GM20431 (cell line): ENCODE data around the gene OR1S1.
"Not testable (repeated sequence)": the region's sequence is repeated elsewhere in the genome, so short reads cannot be mapped to it uniquely, and the experiment has no call there.

Source experiments
- in situ Hi-C: fragments of 300-500 bp; cut with MseI, MboI; formaldehyde crosslinking; loops from one replicate; pipeline ENCODE4 v1.15.0; 2020; ENCODE audit warnings: low sequenced_read_pairs; ENCODE audit not compliant: unreplicated experiment

The OR1S1 gene

DNA sequence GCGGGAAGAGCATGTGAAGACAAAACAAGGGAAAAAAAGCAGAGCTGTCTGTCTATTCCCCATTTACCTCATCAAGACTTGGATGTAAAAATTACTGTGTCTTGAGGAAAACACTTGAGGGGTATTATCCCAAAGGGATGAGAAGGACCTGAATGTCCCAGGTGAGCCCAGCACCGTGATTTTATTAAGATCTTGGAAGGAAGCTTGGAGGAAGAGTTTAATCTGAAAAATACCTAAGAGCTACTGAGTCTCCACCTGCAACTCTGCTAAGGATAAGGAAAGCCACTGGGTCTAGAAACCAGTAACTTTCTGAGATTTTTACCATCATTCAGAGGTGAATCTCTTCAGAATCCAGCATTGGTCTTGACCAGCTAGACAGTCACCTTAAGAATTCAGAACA lies at the start of gene OR1S1:
TSS of gene OR1S1 (plus strand) at position 301 of the 400 bp plus-strand sequence.
- in situ Hi-C loops, result not testable (repeated sequence)

DNA sequence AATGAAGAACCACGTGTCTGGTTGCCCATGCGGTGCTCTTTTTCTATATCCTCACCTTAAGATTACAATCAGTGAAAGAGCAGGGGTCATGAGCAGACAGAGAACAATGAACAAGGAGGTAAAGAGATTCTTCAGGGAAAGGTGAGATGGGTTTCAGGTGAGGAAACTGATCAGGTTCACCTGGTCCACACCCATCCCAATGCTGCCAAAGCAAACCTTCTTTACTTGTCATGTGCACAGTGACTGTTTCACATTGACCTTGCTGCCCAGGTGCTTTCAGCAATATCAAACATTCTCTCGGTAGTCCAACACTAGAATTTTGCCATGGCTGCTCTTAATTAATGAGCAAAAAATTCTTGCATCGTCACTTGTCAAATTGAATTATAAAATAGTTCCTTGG lies 48.1 kb upstream of the OR1S1 start:
- in situ Hi-C loops, result no loop called here

DNA sequence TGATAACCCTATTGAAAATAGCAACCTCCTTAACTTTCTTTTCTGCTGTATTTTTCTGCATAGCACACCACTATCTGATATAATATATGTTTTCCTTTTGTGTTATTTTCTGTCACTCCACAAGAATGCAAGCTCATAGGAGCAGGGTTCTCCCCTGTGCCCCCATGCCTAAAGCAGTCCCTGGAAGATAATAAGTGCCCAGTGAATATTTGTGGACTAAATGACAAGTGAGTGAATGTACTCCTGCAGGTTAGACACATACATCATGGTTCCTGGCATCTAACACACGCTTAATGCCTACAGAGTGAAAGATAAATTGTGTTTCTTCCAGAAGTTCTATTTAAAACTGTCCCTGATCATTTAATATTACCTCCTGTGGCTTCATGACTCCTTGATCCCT lies 47.5 kb upstream of the OR1S1 start:
- in situ Hi-C loops, result no loop called here

DNA sequence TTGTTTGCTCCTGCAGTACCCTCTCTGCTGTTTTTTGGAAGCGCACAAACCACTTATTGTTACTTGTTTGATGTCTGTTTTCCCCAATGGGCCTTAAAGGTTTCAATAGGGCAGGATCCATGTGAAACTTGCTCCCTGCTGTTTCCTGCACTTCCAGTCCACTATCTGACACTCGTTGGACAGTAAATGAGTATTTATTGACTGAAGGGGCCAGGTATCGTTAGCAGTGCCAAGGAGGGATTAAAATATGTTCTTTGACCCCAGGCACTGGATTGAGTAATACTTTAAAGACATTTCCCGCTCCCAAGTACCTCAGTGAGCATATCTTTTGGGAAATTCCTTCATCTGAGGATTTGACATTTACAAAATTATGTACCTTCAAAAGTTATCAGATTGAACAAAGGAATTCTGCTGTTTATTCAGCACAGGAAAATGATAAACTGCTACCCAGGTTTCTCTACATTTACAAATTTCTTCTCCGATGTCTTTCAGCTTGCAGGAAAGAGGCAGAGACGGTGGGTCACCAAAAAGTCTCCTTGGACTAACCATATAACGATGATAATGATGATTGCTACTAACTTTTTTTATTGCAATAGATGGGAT lies 46.9 kb upstream of the OR1S1 start:
- in situ Hi-C loops, result no loop called here

DNA sequence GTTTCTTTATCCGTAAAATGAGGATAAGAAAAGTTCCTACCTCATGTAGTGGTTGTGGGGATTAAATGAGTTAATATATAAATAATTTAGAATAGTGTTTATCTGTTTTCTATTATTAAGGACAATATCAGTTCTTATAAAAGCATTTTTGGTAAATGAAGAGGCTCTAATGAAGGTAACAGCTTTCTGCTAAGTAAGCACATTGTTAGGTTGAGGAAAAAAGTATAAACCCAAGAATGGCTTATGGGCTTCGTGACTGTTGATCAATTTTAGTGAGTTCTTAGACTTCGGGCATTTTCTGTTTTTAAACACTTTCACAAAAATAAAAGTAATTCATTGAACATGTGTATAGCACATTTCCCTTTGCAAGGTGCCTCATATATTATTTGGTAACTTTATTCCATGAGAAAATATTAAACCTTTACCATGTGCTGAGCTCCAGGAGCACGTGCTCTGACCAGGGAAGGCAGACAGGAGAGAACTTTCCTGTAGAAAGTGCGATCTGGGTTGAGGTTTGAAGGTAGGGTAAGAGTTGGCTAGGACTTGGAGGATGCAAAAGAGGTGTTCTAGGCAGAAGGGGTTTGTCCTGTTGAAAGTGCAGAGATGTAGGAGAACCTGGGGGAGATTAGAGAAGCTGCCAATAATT lies 35.0 kb upstream of the OR1S1 start:
- in situ Hi-C loops, result no loop called here

DNA sequence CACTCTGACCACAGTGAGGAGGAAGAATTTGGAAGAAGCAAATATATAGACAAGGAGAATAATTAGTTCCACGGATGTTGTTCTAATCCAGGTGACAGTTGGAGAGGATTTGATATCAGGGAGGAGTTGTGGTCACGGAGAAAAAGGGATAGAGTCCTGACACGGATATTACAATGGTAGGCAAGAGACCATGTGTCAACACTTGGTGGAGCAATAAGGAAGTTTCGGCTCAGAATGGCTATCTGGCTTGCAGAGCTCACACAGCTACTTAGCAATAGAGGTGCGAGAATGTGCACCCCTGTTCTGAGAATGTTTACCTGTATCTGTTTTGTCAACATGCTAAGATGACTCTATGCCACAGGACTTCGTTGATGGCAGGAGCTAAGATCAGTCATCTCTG lies 34.1 kb upstream of the OR1S1 start:
- in situ Hi-C loops, result no loop called here

DNA sequence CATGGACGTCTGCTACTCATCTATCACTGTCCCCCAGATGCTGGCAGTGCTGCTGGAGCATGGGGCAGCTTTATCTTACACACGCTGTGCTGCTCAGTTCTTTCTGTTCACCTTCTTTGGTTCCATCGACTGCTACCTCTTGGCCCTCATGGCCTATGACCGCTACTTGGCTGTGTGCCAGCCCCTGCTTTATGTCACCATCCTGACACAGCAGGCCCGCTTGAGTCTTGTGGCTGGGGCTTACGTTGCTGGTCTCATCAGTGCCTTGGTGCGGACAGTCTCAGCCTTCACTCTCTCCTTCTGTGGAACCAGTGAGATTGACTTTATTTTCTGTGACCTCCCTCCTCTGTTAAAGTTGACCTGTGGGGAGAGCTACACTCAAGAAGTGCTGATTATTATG lies 32.9 kb upstream of the OR1S1 start:
- in situ Hi-C loops, result no loop called here

DNA sequence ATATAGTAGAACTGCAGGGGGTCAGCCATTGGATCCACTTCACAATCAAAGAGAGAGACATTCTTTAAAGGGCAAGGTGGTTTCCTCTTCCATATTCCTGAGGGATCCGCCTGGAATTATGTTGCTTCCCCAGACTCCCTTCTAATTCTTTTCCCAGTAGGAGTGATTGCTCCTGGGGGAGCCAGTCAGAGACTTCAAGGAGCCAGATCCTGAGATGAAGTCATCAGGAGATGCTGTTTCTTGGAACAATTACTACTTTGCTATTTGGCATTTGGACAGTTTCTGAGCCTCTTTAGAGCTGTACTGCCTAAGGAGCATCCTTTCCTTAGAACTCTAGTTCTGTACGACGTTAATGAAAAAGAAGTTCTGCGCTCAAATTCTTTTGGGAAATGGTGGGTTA lies 25.6 kb upstream of the OR1S1 start:
- in situ Hi-C loops, result no loop called here

DNA sequence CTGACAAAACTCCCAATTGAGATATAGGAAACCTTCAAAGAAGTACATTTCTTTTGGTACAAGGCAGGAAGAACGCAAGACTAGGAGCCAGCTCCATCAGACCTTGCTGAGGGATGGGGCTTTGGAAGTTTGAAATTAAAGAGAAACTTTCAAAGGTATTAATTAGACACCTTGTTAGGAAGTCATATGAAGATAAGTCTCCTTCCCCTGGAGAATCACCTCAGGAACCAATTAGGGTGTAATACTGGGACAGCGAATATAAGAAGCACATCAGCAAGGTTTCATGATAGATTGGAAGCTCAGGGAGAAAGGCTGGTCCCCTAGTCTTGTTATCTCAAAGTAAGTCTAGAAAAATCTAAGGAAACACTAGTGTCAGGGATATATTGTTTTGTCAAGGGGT lies 23.8 kb upstream of the OR1S1 start, which contains the start of gene OR9Q2:
TSS of gene OR9Q2 (plus strand) at position 301 of the 400 bp plus-strand sequence. CDS start 1,421 bp downstream, outside the sequence.
- in situ Hi-C loops, result no loop called here

DNA sequence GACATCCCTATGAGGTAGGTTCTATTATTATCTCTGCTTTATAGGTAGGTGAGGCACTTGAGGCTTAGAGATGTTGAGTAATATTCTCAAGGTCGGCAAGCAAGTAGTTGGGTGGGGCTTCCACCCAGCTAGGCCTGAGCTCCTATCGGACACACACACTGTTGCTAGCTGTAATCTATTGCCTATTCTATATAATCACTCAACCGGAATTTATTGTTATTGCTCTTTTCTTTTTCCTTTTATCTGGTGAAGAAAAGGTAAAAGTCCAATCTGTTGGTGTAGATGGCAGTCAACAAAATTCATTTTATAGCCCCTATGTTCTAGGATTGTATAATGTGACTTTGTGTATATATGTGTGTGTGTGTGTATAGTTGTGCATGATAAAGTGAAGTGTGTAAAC lies 20.3 kb upstream of the OR1S1 start:
- in situ Hi-C loops, result no loop called here

DNA sequence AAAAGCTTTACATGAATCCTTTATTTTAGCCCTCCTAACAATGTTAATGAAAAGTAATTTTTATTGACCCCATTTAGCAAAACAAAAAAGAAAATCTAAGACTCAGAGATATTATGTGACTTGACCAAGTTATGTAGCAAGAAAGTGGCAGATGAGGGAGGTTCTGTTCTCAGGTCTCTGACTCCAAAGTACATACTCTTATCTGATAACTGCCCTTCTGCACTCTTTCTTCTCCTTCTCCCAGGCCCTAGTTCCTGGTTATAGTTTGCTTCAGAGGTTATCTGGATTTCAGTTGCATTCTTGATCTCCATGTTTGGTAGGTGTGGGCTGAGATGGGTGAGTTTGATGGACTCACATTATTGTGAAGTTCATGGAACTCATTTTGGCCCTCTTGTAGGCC lies 19.1 kb upstream of the OR1S1 start:
- in situ Hi-C loops, result no loop called here

DNA sequence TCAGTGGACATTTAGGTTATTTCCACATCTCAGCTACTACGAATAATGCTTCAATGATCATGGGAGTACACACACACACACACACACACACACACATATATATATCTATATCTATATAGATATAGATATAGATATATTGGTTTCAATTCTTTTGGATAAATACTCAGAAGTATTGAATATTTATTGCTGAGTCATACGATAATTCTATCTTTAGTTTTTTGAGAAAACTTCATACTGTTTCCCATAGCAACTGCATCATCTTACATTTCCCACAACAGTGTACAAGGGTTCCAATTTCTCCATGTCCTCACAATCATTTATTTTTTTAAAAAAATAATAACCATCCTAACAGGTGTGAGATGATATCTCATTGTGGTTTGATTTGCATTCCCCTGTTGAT lies 16.6 kb upstream of the OR1S1 start:
- in situ Hi-C loops, result no loop called here

DNA sequence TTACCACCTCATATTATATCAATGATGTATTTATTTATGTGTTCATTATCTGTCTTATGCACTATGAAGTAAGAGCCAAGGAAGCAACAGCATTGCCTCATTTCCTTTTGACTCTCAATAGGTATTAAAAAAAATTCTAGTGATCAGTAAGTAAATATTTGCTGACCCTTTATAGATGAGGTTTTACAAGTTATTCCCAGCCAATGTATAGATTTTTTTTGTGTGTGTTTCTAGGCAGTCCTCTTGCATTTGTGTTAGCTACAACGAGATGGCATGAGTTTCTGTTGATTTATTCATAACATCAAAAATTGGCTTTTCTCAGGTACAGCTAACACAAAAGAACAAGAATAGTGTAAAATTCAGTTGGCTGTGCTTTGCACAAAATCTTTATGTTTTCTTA lies 13.2 kb upstream of the OR1S1 start:
- in situ Hi-C loops, result no loop called here

DNA sequence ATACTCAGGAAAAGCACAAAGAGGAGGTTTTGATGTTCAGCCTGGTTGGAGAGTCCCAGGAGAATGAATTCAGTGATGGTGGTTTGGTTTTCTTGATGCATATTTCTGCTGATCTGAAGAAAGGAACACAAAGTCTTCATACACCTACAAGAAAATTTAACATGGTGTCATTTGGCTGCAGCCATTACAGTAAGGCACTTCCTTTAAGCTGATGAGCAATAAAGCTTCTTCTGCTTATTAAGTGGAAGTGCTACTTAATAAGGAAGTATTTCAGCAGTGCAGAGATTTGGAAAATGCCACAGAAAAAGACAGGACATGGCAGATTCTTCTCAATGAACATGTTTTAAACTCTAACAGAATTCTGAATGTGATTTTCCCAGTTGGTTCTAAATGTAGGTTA lies 8.5 kb upstream of the OR1S1 start, which contains the start of gene OR1S2:
TSS of gene OR1S2 (minus strand) at position 101 of the 400 bp plus-strand sequence. CDS start at position 101, 0 bp downstream.
- in situ Hi-C loops, result no loop called here

DNA sequence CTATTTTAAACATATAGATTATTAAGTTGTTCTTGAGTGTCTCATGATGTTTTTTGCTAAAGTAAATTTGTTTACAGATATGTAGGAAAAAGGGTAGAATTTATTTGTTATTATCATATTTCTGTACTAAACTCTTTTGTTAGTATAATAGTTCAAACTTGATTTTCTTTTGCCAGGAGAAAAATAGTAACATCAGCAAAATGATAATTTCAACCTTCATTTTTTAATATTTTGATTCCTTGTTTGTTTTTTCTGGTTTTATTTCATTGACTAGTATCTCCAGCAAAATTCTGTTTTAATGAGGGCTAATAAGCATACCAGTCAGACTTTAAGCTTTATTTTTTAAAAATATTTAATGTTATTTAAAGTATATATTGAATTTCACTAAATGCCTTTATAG lies 4.0 kb downstream of the OR1S1 start:
- in situ Hi-C loops, result no loop called here

DNA sequence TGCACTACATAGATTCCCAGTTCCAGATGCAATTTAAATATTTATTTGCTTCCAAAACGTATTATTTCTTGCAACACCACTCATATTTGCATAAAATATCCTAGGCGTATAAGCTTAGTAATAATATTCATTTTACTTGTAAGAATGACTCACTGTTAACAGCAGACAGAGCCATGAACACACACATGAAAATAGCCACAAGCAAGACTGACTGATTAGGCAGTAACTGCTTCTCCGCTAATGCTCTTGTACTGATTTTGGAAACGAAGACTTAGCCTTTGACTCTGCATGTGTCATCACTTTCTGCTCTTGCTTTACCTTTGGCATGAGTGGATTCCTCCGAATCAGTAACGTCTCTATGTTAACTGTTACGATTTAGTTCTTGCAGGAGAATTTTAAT lies 10.2 kb downstream of the OR1S1 start:
- in situ Hi-C loops, result no loop called here

DNA sequence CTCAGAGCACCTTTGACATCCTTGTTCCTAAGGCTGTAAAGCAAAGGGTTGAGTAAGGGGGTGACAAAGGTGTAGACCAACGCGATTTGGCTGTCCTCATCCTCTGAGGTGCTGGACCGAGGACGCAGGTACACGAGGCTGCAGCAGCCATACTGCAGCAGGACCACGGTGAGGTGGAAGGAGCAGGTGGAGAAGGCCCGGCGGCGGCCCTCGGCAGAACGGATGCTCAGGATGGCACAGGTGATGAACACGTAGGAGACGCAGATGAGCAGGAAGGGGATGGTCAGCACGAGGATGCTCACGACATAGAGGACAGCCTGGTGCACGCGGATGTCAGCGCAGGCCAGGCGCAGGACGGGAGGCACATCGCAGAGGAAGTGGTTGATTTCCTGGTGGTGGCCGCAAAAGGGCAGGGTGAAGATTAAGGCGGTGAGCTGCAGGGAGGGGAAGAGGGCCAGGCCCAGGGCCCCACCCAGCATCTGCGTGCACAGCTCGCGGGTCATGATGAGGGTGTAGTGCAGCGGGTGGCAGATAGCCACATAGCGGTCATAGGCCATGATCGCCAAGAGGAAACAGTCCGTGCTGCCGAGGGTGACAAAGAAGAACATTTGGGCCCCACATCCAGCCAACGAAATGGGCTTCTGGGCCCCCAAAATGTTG lies 15.6 kb downstream of the OR1S1 start:
- in situ Hi-C loops, result no loop called here

DNA sequence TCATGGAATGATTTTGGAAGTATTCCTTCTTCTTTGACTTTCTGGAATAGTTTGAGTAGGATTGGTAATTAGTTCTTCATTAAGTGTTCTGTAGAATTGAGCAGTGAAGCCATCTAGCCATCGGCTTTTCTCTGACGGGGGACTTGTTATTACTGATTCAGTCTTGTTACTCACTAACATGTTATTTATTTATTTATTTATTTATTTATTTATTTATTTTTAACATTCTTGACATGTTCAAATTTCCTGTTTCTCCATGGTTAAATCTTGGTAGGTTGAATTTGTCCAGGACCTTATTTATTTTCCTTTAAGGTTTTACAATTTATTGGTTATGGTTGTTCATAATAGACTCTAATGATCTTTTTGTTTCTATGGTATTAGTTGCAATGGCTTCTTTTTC lies 31.4 kb downstream of the OR1S1 start:
- in situ Hi-C loops, result no loop called here

DNA sequence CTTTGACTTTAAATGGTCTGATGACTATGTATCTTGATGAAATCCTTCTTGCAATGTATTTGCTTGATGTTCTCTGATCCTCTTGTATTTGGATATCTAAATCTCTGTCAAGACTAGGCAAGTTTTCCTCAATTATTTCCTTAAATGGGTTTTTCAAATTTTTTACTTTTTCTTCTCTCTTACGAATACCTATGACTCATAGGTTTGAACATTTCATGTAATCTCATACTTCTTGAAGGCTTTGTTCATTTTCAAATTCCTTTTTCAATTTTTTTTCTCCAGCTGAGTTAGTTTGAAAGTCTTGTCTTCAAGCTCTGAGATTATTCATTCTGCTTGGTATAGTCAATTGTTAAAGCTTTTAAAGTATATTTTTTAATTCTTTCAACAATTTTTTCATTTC lies 42.4 kb downstream of the OR1S1 start:
- in situ Hi-C loops, result no loop called here

DNA sequence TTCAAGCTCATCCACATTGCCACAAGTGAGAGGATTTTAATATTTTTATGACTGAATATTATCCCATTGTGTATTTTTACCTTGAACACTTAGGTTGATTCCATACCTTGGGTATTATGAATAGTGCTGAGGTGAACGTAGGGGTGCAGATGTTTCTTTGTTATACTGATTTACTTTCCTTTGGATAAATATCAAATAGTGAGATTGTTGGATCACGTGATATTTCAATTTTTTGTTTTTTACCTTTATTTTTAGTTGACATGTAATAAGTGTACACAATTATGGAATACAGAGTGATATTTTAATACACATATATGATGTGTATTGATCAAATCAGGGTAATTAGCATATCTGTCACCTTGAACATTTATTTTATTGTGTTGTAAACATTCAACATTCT lies 47.5 kb downstream of the OR1S1 start:
- in situ Hi-C loops, result no loop called here
